DMS153 (cell line): Measurements from ENCODE around the gene ABHD12.

Experiments used
- DNase-seq: peaks from one replicate; lab custom pipeline; 2025; lab: John Stamatoyannopoulos, UW

Gene ABHD12

GRCh38 chr20:25306991-25307903 is 83.4 kb downstream of the ABHD12 start:
- no peak for DNase-seq

- no peak for DNase-seq
These were observed 86.5 kb downstream of the ABHD12 start for GRCh38 chr20:25304025-25304549.

GRCh38 chr20:25303292-25304024 is 87.2 kb downstream of the ABHD12 start:
- no peak for DNase-seq

DNA sequence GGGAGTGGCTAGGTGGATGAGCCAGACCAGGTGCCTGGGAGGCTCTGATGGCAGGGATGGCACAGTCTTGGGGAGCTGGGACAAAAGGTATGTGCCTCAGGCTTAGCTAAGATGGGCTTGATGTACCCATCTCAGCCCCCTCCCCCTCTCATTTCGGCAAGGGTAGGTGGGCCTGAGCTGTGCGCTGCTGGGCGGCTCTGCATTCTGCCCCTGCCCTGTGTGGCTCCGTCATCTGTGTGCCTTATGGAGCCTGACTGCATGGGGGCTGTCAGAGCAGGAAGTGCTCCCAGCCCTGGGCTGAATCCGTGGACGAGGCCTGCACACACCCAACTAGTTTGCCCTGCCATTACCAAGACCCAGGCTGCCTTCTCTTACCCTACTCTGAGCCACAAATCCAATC is 88.0 kb downstream of the ABHD12 start:
- no peak for DNase-seq

GRCh38 chr20:25301357-25301920 is 89.2 kb downstream of the ABHD12 start:
- no peak for DNase-seq

DNA sequence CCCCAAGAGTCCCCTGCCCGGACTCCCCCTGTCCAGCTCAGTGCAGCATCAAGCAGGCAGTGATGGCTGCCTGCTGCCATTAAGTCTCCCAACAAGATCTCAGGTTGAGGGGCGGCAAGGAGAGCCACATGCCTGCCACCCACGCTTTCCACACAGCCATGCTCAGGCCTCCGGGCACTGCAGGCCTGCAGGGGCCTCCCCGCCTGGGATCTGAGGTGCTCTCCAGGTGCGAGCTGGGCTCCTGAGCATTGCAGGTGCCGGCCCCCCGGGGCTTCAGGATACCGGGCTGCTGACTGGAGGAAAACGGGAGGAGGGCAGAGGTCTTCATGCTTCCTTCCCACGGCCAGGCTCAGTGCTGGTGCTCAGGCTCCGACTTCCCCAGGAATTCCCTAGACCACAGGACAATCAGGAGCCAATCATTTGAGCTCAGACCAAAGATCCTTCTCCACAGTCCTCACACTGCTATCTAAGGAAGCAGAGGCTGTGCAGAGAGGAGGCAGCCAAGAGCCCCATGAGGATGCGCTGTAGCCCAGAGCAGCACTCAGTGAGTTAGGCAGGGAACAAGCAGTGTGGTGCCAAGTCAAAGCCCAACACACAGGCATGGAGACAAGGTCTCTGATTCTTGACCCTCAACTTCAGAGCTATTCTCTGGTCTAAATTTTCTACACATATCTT is 90.0 kb downstream of the ABHD12 start:
- DNase-seq, result no peak

- DNase-seq, result no peak
These were observed 90.8 kb downstream of the ABHD12 start for GRCh38 chr20:25299806-25300205.

- DNase-seq, result no peak
These were observed 93.3 kb downstream of the ABHD12 start for GRCh38 chr20:25297141-25297905.

- no peak for DNase-seq
These were observed 94.2 kb downstream of the ABHD12 start for GRCh38 chr20:25296094-25297093.

GRCh38 chr20:25295386-25296093 is 95.1 kb downstream of the ABHD12 start:
- no peak for DNase-seq

DNA sequence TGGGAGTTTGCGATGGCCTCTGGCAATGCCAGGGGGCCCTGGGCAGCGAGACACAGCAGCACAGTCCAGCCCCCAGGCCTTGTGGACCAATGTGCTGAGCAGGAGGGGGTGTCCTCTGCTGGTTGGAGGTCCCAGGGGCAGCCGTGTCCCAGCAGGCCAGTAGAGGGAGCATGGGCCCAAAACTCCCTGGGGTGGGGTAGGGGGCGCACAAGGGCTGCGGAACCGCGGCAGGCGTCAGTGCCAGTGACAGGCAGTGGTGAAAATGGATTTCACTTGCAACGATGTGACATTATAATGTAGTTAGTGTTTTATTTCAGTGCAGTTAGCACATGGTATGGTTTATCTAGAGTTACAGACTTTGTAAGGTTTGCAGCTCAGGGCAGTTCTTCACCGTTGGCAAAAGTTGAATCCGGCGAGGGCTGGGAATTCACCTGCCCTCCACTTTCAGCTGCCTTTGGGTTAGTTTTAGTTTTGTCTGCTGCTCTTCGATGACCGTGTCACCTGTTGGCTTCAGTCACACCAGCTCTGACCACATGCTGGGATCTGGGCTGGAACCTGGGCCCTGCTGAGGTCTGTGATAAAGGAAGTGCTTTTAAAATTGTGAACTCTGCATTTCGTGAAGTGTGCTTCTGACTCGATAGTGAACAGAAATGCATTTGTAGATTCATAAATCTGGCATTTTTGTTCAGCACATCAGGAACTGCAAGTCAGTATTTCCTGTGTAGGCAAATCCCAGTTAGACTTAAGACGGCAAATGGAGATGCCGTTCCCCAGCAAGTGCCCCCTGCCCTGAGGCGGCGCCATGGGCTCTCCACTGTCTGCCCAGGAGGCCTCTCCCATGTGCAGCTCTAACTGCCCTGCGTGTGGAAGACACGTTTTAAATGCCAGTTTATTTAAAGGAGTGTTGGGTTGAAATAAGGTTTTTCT is 95.9 kb downstream of the ABHD12 start:
- DNase-seq, result no peak

DNA sequence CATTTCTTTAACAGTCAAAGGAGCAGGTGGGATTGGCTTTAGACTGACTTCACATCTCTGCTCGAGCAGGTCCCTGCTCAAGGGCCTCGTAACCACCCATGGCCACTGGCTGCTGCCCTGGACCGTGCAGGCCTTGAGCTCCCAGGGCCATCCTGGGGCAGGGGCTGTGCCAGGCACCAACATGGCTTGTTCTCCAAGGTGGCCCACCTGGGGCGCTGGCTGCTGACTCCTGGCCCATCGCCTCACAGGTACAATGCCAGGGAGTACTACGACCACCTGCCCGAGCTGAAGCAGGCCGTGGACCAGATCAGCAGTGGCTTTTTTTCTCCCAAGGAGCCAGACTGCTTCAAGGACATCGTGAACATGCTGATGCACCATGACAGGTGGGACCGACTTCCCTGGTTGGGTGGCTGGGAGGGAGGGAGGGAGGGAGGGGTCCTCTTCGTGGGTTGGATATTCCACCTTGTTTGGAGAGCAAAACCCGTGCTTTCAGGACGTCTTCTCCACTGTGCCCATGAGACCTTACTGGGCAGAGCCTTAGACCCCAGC is 96.7 kb downstream of the ABHD12 start:
- no peak for DNase-seq

DNA sequence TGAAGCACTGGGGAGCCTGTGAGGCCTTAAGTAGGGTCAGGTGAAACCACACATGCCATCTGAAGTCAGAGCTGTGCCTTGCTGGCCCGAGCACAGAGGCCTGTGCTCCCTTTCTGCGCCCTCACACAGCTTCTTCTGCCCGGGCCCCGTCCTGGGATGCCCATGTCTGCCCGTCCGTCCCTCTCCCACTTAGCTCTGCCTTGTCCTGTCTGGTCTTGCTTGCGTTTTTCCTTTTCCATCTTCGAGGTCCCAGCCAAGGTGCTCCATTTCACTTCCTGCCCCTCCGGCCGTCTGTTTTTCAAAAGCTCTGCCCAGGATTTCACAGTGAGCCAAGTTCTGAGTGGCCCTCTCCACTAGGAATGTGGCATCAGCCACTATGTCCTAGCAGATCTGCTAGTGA is 97.1 kb downstream of the ABHD12 start:
- no peak for DNase-seq

DNA sequence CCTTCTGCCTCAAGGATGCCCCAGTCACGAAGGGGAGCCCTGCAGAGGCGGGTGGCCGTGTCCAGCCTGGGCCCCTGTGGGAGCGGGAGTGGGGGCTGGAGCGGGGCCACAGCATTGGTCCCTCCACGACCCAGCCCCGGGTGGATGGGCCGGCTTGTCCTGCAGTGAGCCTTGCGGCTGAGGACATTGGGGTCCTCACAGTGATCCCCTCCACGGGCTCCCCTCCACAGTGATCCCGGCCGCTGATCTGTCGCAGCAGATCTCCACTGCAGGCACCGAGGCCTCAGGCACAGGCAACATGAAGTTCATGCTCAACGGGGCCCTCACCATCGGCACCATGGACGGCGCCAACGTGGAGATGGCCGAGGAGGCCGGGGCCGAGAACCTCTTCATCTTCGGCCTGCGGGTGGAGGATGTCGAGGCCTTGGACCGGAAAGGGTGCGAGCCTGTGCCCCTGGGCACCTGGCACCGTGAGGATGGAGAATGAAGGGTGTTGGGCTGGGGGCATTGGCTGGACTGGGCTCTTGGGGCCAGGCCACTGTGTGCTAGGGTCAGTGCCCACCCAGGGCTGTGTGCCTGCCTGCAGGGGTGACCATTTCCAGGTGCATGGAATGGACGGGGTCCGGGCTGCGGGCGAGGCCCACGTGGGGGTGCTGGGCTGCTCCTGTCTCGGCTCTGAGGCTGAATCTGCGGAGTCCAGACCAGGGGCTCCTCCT is 98.3 kb downstream of the ABHD12 start:
- DNase-seq, result no peak

- DNase-seq, result no peak
These were observed 99.1 kb downstream of the ABHD12 start for GRCh38 chr20:25291432-25292133.

GRCh38 chr20:25290646-25291431 is 99.8 kb downstream of the ABHD12 start:
- DNase-seq, result no peak
